GM23338 (cell line): ENCODE measurements around the gene ICAM3.

Experiments
- CREB1 ChIP-seq: fragments of 250-450 bp; sonication (Bioruptor Pico); IDR thresholded peaks from 2 replicates; pipeline ENCODE4 v1.5.0; 2020; ENCODE audit warnings: low read depth, mild to moderate bottlenecking, moderate library complexity
- CTCF ChIP-seq, 2 experiments: fragments of 200-600 bp in 1 of 2; sonication (generic) in 1 of 2; conservative IDR thresholded peaks; 2 replicates each; pipeline versions ENCODE4 v1.5.1 to v1.6.1; 2016 to 2017; ENCODE audit warnings: antibody characterized with exemption in 2 of 2, low read depth in 2 of 2, mild to moderate bottlenecking in 2 of 2, moderate library complexity in 1 of 2
- EZH2 ChIP-seq: fragments of 200-600 bp; sonication (generic); IDR thresholded peaks from one replicate; pipeline ENCODE4 v1.8.0; 2017; ENCODE audit warnings: antibody characterized with exemption, mild to moderate bottlenecking, low read depth; ENCODE audit not compliant: unreplicated experiment
- EZH2phosphoT487 ChIP-seq: fragments of 200-600 bp; sonication (generic); IDR thresholded peaks from one replicate; pipeline ENCODE4 v1.8.1; 2018; ENCODE audit warnings: antibody characterized with exemption; ENCODE audit not compliant: unreplicated experiment
- JUNB ChIP-seq: IDR thresholded peaks from one replicate; pipeline ENCODE4 v1.6.1; 2016; ENCODE audit warnings: antibody characterized with exemption; ENCODE audit not compliant: unreplicated experiment
- NANOG ChIP-seq: IDR thresholded peaks from 2 replicates; pipeline ENCODE4 v1.6.1; 2016; ENCODE audit warnings: antibody characterized with exemption, borderline replicate concordance
- POLR2AphosphoS5 ChIP-seq: IDR thresholded peaks from 2 replicates; pipeline ENCODE4 v1.6.1; 2016; ENCODE audit warnings: antibody characterized with exemption, low read depth
- REST ChIP-seq: IDR thresholded peaks from one replicate; pipeline ENCODE4 v1.6.1; 2018; ENCODE audit warnings: antibody characterized with exemption; ENCODE audit not compliant: unreplicated experiment
- STAT1 ChIP-seq: IDR thresholded peaks from one replicate; pipeline ENCODE4 v1.6.1; 2016; ENCODE audit warnings: antibody characterized with exemption; ENCODE audit not compliant: unreplicated experiment
- ZNF114 ChIP-seq: fragments of 250-450 bp; sonication (Bioruptor Pico); IDR thresholded peaks from 2 replicates; pipeline ENCODE4 v1.5.0; 2020; ENCODE audit warnings: mild to moderate bottlenecking, moderate library complexity

- no peak; a peak in 1 of 4 replicates for TF ChIP-seq CTCF (conservative IDR thresholded peaks at IDR 0.05; ENCODE audit: low read depth in 2 of 2)
- TF ChIP-seq CREB1 (CRISPR knock-in tag), result no peak
- no peak for TF ChIP-seq EZH2phosphoT487
- TF ChIP-seq NANOG, result no peak
- TF ChIP-seq JUNB, result no peak
- TF ChIP-seq ZNF114 (CRISPR knock-in tag), result no peak
- TF ChIP-seq EZH2, result no peak
- TF ChIP-seq POLR2AphosphoS5, result no peak
- no peak for TF ChIP-seq REST
- TF ChIP-seq STAT1, result no peak
Observed at GRCh38 chr19:10320602-10321416, 18.6 kb downstream of the ICAM3 start.
